ENCODE measurements around the gene TMEM52.

The TMEM52 gene

DNA sequence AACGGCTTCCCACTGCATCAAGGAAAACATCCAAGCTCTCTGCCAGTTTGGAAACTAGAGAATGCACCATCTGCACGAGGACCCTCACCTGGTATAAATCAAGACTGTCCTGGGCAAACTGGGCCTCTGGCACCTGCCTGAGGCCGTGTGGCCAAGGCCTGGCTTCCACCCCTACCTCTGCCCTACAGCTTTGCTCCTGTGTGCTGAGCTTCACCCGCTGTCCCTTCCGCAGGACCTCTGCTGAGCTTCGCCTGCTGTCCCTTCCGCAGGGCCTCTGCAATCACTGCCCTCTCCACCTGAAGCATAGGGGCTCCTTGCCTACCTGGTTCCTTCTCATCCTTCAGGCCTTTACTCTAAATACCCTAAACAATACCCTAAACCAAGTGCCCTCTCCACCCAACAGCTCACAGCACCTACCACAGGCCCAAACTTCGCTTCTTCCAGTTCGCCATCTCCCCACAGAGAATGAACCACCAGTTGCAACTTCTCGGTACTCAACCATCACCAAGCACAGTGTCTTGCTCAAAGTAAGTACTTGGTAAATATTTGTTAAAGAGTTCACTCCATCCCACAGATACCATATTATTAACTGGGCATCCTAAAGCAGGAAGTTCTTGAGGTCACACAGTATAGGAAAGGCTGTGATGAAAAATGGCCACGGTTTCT, 46.6 kb downstream of the TMEM52 start:
- no peak for DNase-seq (ENCODE audit: low spot score)

DNA sequence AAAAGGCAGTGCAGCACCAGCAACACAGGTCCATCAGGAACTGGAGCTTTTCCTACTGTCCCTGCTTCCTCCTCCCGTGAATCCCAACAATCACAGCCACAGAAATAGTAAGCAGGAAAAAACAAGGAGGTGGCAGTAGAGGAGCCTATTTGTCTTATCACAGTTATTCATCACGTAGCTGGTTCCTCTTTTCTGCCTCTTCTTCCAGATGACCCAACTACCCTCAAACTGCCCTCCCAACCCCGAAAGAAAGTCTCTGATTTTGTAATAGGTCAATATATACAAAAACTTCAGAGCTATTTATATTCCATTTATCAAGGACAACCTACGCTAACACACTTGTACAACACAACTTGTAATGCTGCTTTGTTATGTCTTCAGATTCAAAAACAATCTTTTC, 49.6 kb downstream of the TMEM52 start:
- no peak for DNase-seq (ENCODE audit: low spot score)
